Mucosa of descending colon (tissue), 3 donors: ENCODE results near the gene RIMKLA. TPM values are rescaled to one million over a fixed set of nuclear protein-coding genes. Genes with fewer than 3 reads are reported as not detected.

ENCODE experiments used
- ATAC-seq: fragments of 200-7000 bp; cut with Tn5 transposase; one replicate; pipeline ENCODE4 v1.9.1; 2020; ENCODE audit warnings: mild to moderate bottlenecking, moderate library complexity
- DNase-seq, 3 donors: peaks; one replicate each; pipeline ENCODE4 v3.0.0-alpha.2; 2020
- H3K36me3 ChIP-seq: fragments of 200-600 bp; one replicate; pipeline ENCODE4 v1.8.0; 2021; ENCODE audit warnings: low read depth, mild to moderate bottlenecking
- H3K4me1 ChIP-seq: fragments of 200-600 bp; one replicate; pipeline ENCODE4 v1.8.0; 2021; ENCODE audit warnings: low read depth, mild to moderate bottlenecking
- H3K4me3 ChIP-seq: fragments of 200-600 bp; one replicate; pipeline ENCODE4 v1.8.0; 2021; ENCODE audit warnings: mild to moderate bottlenecking
- H3K9me3 ChIP-seq: fragments of 200-600 bp; one replicate; pipeline ENCODE4 v1.8.0; 2021; ENCODE audit warnings: mild to moderate bottlenecking
- CTCF ChIP-seq: fragments of 200-600 bp; IDR thresholded peaks from one replicate; pipeline ENCODE4 v1.8.0; 2022; ENCODE audit warnings: antibody characterized with exemption, mild to moderate bottlenecking
- intact Hi-C, 2 donors: fragments of 100-400 bp; cut with DNase I in 1 of 2; cut with micrococcal nuclease in 1 of 2; formaldehyde crosslinking; loops; one replicate each; pipeline versions ENCODE4 v1.11.0 to v1.11.1; 2022; cut with DNase I, micrococcal nuclease
- total RNA-seq, 3 donors: library from RNA; stranded (reverse); fragmentation: NEBNext Ultra II Directional in 2 of 3; extraction: Animal tissue kit (Norgen Biotek cat#: 25700) in 2 of 3; gene quantifications; one replicate each; pipeline versions ENCODE4 v1.2.1 to v1.2.4, GENCODE V29; 2021 to 2023
- donor health status: DM: no; HTN: no; CAD: no; lungs with moderate emphysema.
- donor health status: DM: no; HTN: no; CAD: no.
- donor health status: DM: no; HTN: yes; CAD: no.

Gene RIMKLA
- total RNA-seq, 3 donors from 2014 or later: 13.3 to 18.9 (median 14.5) TPM

DNA sequence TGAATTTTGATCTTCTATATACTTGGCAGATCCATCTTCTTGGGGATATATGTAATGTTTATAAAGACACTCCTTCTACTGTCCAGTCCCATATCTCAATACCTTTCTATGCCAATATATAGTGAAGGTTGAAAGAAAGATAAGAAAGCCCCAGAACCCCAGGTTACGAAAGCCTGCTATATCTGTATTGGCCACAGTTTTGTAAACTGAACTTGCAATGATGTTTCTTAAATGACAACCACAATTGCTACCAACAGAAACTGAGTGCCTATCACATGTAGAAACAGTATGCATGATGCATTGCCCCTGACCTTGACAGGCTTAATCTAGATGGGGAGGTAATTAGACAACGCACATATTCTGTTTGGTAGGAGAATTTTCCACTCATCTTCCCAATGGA is 7.8 kb upstream of the RIMKLA start:
- no peaks in the 10 kb centered on the region for H3K36me3 ChIP-seq
- ATAC-seq: no peak
- no peaks in the 10 kb centered on the region for H3K4me1 ChIP-seq
- no peak overlapping the region for H3K4me3 ChIP-seq
- TF ChIP-seq CTCF: no peak
- no peak for DNase-seq
- no peaks in the 10 kb centered on the region for H3K9me3 ChIP-seq
- intact Hi-C loops: no loop called here

DNA sequence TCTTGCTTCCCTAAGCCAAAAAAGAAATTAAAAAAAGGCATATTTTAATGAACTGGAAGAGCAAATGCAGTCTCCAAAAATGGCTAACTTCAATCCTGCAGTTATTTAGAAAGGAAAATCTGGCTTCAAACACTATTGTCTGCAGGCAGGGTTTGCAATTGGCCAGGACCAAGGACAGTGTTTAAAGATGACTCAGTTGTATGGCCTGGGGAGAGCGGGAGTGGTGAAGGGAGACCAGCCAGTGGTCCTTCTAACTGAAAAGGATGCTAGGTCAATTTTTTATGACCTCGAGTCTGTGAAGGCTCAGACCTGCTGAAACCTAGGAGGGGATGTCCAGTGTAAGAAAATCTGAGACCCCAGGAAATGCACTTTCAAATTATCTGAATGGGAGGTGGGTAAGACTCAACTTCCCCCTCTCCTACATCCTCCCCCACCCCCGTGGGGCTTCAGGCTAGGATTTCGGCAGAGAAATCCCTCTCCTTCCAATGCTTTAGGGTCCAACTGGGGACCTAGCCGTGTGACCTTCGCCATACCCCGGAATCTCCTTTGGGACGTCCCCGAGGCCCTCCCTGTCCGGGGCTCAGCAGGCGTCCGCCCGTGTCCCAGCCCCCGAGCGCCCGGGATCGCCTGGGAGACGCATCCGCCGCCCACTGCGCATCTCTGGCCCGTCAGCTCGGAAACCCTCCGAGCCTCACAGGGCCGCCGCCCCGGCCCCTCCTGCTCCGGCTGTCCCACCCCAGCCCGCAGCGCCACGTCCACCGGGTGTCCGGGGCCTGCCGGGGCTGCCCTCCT is 602 bp upstream of the RIMKLA start:
- Histone ChIP-seq H3K9me3 (no peaks in the 10 kb centered on the region), H3K4me3 (peak overlapping the region; percentile 23), H3K4me1 (no peaks in the 10 kb centered on the region), H3K36me3 (no peaks in the 10 kb centered on the region)
- DNase-seq (no peak), ATAC-seq (peak; percentile 60)
- intact Hi-C loops: no loop called here
- no peak for TF ChIP-seq CTCF

DNA sequence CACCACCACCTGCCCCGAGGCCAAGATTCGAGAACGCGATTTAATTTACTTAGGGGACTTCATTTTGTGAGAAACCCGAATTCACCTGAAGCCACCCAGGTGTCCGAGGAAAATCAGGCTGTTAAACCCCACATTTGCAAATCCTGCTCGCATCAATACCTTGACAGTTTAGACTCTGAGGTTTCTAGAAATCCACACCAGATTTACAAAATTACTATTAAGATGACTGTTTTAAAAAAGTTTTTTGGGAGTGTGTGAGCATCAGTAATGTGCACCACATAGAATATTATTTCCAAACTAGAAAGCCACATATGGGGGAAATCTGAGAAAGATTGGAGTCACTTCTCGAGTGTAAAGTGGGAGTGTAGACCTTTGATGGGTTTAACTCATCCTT is 685 bp downstream of the RIMKLA start:
- intact Hi-C loops: no loop called here
- no peak for ATAC-seq
- Histone ChIP-seq H3K36me3 (no peaks in the 10 kb centered on the region), H3K9me3 (no peaks in the 10 kb centered on the region), H3K4me1 (no peaks in the 10 kb centered on the region), H3K4me3 (peak overlapping the region; percentile 23)
- no peak for DNase-seq
- TF ChIP-seq CTCF: no peak

DNA sequence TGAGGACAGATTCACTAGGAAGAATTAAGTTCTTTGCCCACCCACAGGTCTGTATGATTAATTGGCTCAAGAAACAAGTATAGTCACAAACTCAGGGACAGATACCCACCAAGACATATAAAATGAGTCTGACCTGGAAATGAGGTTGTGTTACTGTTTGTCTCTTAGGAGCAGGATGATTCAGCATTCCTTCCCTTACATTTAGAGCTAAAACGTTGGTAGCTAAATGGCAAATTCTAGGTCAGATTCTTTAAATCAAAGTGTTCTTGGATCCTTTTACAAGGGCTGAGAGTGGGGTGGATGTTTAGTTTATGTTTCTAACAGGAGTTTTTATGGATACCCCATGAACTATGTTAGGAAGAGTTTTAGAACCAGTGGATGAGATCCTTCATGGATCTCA is 4.7 kb downstream of the RIMKLA start:
- TF ChIP-seq CTCF: no peak
- H3K4me3 ChIP-seq: no peak overlapping the region
- no peak for ATAC-seq
- no peaks in the 10 kb centered on the region for H3K36me3 ChIP-seq
- no peaks in the 10 kb centered on the region for H3K4me1 ChIP-seq
- intact Hi-C loops: no loop called here
- no peaks in the 10 kb centered on the region for H3K9me3 ChIP-seq
- no peak for DNase-seq

DNA sequence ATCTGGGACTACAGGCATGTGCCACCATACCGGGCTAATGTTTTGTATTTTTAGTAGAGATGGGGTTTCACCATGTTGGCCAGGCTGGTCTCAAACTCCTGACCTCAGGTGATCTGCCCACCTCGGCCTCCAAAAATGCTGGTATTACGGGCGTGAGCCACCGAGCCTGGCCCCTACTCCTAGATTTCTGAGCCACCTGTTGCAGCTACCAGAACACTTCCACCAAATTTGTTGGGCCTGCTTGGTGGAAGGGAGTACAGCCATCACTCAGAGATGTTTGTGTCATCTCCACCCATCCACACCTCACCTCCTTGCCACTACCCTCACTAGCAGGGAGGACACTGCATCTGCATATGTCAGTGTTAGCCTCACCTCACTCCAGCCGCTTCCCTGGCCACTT is 5.5 kb downstream of the RIMKLA start:
- DNase-seq (no peak), ATAC-seq (no peak)
- no peaks in the 10 kb centered on the region for H3K4me1 ChIP-seq
- H3K9me3 ChIP-seq: no peaks in the 10 kb centered on the region
- H3K4me3 ChIP-seq: no peak overlapping the region
- no peaks in the 10 kb centered on the region for H3K36me3 ChIP-seq
- intact Hi-C loops: no loop called here
- TF ChIP-seq CTCF: no peak
